GM21367 (cell line): ENCODE results near the gene MAN1C1.
"Not testable (repeated sequence)": the region's sequence is repeated elsewhere in the genome, so short reads cannot be mapped to it uniquely, and the experiment has no call there.

Experiments used
- ATAC-seq: cut with Tn5 transposase; IDR thresholded peaks from one replicate; pipeline ENCODE4 v1.9.1; 2021; ENCODE audit not compliant: unreplicated experiment

The MAN1C1 gene

GRCh38 chr1:25733271-25733670 lies 116.7 kb downstream of the MAN1C1 start:
- no peak for ATAC-seq

DNA sequence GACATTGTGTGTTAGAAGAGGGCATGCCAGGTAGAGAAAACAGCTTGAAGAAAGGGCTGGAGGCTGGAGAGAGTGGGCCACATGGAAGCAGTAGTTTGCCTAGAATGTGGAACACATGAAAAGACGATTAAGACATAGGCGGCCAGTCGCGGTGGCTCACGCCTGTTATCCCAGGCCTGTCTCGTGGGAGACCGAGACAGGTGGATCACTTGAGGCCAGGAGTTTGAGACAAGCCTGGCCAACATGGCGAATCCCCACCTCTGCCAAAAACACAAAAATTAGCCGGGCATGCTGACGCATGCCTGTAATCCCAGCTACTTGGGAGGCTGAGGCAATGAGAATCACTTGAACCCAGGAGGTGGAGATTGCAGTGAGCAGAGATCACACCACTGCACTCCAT lies 118.4 kb downstream of the MAN1C1 start:
- not testable (repeated sequence) for ATAC-seq

DNA sequence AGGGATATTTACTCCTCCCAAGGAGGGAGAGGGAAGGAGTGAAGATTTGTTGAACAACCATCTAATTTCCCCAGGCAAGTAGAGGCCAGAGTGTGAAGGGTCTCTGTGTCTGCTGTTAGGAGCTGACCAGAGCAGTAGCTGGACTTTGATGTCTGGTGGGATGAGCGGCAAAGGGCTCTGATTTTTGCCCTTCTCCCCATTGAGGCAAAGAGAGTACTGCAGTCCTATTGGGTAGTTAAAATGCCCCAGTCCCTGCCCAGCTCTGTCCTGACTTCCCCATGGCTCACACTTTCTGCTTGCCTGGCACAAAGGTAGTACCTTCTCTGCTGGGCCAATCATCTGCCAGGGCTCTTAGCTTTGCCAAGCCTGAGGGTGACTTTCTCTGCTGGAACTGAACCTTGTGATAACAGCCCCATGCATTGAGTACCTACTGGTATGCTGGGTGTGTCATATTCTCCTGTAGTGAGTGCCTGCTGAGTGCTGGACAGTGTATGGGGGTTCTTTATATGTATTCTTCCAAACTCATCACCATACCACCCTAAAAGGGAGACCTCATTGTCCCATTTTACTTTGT lies 119.5 kb downstream of the MAN1C1 start:
- no peak for ATAC-seq

- no peak for ATAC-seq
Measured at GRCh38 chr1:25737130-25737529, 120.5 kb downstream of the MAN1C1 start.

GRCh38 chr1:25738499-25738898 lies 121.9 kb downstream of the MAN1C1 start:
- no peak for ATAC-seq

DNA sequence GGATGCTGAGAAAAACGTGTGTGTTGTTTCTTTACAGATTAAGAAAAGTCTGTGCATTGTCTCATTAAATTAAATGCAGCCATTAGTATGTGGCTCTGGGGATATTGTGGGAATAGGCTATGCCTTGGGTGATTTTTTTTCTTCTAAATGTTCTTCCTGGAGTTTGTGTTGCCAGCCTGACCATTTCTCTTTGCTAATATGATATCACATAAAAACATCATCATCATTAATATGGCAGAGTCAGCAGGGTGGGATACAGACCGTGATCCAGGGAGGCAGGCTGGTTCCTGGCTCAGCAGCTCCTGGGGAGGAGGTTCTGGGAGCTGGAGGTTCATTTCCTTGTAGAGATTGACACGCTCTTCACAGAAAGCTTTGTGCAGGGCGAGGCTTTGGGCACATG lies 122.8 kb downstream of the MAN1C1 start:
- no peak for ATAC-seq

GRCh38 chr1:25740071-25740470 lies 123.5 kb downstream of the MAN1C1 start:
- no peak for ATAC-seq

DNA sequence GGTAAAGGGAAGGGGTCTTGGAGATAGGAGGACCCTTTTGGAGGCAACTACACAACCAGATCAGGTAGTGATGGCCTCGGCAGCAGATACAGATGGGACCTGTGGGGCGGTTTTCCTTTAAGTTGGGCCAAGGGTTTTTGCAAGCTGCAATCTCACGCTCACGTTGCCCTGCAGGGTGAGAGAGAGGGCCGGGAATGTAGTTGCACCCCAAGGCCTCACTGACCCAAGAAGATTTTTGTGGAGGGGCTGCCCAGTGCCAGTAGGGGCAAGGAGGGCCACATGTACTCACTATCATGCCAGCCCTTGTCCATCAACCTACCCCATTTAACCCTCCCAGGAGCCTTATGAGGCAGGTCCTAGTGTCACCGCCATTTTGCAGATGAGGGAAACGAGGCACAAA lies 125.7 kb downstream of the MAN1C1 start:
- ATAC-seq, result no peak

GRCh38 chr1:25743164-25744139 lies 126.9 kb downstream of the MAN1C1 start:
- ATAC-seq, result no peak

DNA sequence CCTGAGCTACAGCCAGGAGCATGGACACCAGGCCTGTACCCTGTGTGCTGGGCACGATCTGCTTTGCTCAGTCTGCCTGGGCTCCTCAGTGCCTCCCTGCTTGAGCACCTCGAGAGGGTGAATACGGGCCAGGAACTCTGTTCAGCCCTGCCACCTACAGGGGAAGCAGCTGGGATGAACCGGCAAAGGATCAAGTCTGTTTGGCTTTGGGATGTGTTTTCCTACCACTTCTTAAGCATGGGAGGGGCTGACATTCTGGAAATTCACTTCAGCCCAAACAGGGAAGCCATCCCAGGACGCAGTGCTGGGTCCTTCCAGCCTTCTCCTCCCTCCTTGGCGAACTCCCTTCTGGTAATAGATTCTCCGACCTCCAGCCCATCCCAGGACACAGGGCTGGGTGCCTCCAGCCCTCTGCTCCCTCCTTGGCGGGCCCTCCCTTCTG lies 127.6 kb downstream of the MAN1C1 start:
- ATAC-seq, result no peak

- ATAC-seq, result no peak
Measured at GRCh38 chr1:25744636-25745425, 128.2 kb downstream of the MAN1C1 start.

DNA sequence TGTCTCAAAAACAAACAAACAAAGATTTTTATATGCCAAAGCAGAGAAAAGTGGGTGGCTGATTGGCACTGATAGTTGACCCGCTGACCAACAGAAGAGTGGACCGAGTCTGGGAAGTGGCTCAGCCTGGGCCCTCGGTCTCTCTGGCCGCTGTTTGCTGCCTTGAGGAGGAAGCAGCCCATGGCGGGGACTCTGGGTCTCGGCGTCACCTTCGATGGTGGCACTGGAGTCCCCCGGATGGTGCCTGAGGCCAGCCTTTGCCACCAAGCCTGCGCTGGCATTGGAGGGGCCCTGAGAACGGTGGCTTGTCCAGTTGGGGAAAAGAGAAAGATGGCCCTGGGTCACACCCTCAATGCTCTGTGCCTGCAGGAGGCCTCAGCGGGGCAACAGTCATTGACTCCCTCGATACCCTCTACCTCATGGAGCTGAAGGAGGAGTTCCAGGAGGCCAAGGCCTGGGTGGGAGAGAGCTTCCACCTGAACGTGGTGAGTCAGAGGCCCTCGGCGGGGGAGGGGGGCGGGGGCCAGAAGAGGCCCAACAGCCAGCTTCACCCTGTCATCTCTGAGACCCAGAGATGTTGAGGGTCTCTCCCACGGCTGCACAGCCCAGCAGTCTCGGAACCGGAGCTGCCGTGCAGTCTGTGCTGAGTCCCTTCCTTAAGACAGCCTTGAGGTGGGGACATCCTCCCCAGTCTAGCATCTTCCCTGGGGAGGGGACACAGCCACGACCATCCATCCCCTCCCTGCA lies 129.9 kb downstream of the MAN1C1 start:
- ATAC-seq, result no peak

DNA sequence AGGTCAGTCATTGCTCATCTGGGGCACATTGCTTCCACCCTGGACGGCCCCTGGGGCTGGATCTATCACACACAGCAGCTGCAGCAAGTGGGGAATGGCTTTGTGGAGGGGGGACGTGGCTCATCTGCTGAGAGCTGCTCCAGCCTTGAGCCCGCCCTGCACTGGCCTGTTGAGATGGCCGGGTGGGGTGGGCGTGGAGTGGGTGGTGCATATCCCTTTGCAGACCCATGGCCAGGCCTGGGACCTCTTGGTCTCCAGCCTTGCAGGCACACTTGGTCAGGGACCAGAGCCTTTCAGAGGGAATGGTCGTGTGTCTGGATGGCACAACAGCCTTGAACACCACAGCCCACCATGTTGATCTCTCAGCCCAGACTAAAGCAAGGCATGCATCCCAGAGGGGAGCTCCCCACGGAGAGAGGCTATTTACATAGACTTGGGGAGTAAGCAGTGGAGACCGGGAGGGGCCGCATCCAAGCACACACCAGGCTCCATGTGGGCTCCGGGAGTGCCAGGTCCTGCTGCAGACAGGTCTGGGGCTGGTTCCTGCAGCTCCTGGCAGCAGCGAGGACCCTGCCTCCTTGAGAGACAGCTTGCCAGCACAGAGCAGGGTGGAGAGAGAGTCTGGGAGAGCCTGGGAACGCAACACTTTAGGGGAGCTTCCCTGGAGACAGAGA lies 130.6 kb downstream of the MAN1C1 start:
- ATAC-seq, result no peak

- ATAC-seq, result no peak
Measured at GRCh38 chr1:25748531-25749205, 132.1 kb downstream of the MAN1C1 start.

DNA sequence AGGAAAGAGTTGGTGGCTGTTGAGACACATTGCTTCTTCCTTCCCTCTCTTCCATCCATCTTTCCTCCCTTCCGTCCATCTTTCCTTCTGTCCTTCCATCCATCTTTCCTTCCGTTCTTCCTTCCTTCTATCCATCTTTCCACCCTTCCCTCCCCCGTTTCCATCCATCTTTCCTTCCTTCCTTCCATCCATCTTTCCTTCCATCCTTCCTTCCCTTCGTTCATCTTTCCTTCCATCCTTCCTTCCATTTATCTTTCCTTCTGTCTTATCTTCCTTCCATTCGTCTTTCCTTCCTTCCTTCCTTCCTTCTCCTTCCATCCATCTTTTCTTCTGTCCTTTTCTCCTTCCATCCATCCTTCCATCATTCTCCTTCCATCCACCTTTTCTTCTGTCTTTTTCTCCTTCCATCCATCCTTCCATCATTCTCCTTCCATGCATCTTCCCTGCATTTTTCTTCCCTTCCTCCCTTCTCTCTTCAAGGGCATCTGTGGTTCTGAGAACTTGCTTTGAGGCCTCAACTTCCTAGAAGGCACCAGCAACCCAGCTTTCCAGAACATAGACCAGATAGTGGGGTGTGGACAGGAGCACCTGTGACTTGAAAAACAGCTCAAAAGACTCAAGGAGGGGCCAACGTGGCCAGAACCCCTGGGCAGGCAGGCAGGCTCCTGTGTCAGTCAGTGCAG lies 134.5 kb downstream of the MAN1C1 start:
- ATAC-seq, result no peak

DNA sequence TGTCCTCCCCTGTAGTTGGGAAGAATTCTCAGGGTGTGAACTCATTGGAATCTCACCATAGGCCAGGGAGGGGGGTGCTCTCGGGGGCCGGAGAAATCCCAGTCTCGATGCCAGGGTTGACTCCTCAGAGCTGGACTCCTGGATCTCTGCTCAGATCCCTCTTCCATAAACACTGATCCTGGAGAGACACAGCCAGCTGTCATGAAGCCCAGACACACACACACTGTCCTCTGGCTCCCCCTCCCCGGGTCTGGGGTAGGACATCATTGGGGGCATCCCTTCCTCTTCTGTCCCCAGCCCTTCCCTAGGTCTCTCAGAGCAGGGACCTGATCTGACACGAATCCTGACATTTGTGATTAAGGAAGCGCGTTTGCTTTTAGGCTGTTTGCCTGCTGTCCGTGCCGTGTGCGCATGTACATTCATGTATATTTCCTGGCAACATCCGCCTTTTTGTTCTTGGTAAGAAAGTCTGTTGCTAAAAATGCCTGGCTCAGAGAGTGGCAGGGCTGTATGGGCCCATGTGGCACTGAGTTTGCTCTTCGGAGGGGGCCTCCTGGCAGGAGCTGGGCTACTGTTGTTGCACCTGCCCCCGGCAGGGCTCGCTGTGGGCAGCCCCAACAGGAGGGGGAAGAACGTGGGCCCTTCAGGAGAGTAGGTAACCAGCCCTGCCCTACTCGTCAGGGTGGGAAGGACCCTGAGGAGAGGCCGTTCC lies 138.0 kb downstream of the MAN1C1 start:
- ATAC-seq, result no peak

DNA sequence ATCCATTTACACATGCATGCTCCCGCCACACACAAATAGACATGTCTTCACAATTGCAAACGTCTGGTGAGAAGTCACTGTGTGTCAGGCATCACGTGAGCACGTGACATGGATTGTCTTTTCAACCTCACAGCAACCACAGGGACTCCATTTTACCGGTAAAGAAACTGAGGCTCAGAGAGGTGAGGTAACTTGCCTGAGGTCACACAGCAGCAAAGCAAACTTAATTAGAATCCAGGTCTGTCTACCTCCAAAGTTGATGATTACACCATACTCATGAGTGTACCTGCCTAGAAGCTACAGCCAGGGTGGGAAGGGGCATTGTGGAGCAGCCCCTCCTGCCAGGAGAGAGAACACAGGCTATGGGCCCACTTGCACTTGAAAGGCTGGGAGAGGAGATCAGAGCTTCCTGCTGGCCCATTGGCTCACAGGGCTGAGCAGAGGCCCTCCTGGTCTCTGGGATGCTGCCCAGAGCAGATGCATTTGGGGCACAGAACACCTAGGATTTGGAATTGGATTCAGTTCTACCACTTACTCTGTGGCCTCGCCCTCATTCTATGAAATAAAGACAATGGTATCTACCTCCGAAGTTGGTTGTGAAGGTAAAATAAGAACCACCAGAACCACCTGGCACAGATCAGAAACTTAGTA lies 139.0 kb downstream of the MAN1C1 start:
- ATAC-seq, result no peak

- no peak for ATAC-seq
Measured at GRCh38 chr1:25756215-25756614, 139.6 kb downstream of the MAN1C1 start.
